HCT116 (cell line): Measurements from ENCODE around the gene FAM219A. TPM values are rescaled to one million over a fixed set of nuclear protein-coding genes. Genes with fewer than 3 reads are reported as not detected.

ENCODE experiments used
- ATAC-seq: fragments of 200-7000 bp; cut with Tn5 transposase; 2 replicates; pipeline ENCODE4 v1.9.1; 2020; ENCODE audit warnings: mild to moderate bottlenecking, moderate library complexity
- BruUV-seq: library from RNA; stranded (reverse); fragments of 400-500 nt; replicated peaks from 2 replicates; lab custom pipeline; 2021; lab: Mats Ljungman, UMichigan
- CTCF ChIA-PET: fragments of 300-600 bp; sonication (Branson Sonifier 250); formaldehyde crosslinking; loops from one replicate; lab custom pipeline; 2021; ENCODE audit warnings: antibody characterized with exemption; lab: Charles Lee
- POLR2A ChIA-PET: fragments of 300-600, 350-600 bp; sonication (Branson Sonifier 250); formaldehyde crosslinking; loops from one replicate; lab custom pipeline; 2021; ENCODE audit warnings: antibody characterized with exemption; lab: Charles Lee
- RAD21 ChIA-PET, 2 experiments: fragments of 300-600 bp; sonication (Branson Sonifier 250); formaldehyde crosslinking; loops; one replicate each; lab custom pipeline; 2023; ENCODE audit warnings: low total read pairs in 2 of 2; ENCODE audit not compliant: uncharacterized antibody in 2 of 2, unreplicated experiment in 2 of 2, low non-redundant PET in 1 of 2; lab: Charles Lee
- DNase-seq: peaks from one replicate; pipeline ENCODE4 v3.0.0-alpha.2; 2010; ENCODE audit warnings: low read depth, low spot score
- H2AFZ ChIP-seq: fragments of 200-600 bp; shearing (Covaris generic), sonication (generic); 2 replicates; pipeline ENCODE4 v1.6.1; 2017; ENCODE audit warnings: low read depth, mixed run types, mixed read lengths, antibody characterized with exemption, low read length; ENCODE audit not compliant: poor library complexity, severe bottlenecking
- H3K27ac ChIP-seq: 2 replicates; pipeline ENCODE4 v1.5.1; 2012; ENCODE audit warnings: low read depth, low read length
- H3K27me3 ChIP-seq: fragments of 200-600 bp; sonication (generic); 2 replicates; pipeline ENCODE4 v1.6.1; 2016; ENCODE audit warnings: mixed run types, low read length, mixed read lengths; ENCODE audit not compliant: insufficient read depth
- H3K36me3 ChIP-seq, 2 experiments: fragments of 200-500 bp in 1 of 2; fragments of 200-600 bp in 1 of 2; sonication (Bioruptor generic) in 1 of 2; sonication (generic) in 1 of 2; 2 replicates each; pipeline versions ENCODE4 v1.5.1 to v1.6.1; 2014 to 2016; ENCODE audit warnings: low read length in 2 of 2, inconsistent platforms in 1 of 2, mixed read lengths in 1 of 2, mixed run types in 1 of 2; ENCODE audit not compliant: insufficient read depth in 2 of 2, control insufficient read depth in 1 of 2
- H3K4me1 ChIP-seq, 2 experiments: fragments of 200-600 bp in 1 of 2; sonication (generic) in 1 of 2; 2 replicates each; pipeline versions ENCODE4 v1.5.1 to v1.6.1; 2012 to 2017; ENCODE audit warnings: low read length in 2 of 2, inconsistent platforms in 1 of 2, mild to moderate bottlenecking in 1 of 2, mixed read lengths in 1 of 2, mixed run types in 1 of 2, moderate library complexity in 1 of 2; ENCODE audit not compliant: insufficient read depth in 2 of 2, control insufficient read depth in 1 of 2
- H3K4me2 ChIP-seq: fragments of 200-600 bp; sonication (generic); 2 replicates; pipeline ENCODE4 v1.6.1; 2017; ENCODE audit warnings: mixed run types, low read length, mixed read lengths
- H3K4me3 ChIP-seq, 2 experiments: fragments of 200-600 bp in 1 of 2; sonication (generic) in 1 of 2; replicated peaks in 1 of 2; 2 replicates each; pipeline ENCODE4 v1.5.1; 2011 to 2016; ENCODE audit warnings: low read length in 2 of 2, control low read depth in 1 of 2, low read depth in 1 of 2, mild to moderate bottlenecking in 1 of 2, mixed read lengths in 1 of 2, mixed run types in 1 of 2
- H3K79me2 ChIP-seq: fragments of 200-600 bp; sonication (generic); 2 replicates; pipeline ENCODE4 v1.6.1; 2017; ENCODE audit warnings: mild to moderate bottlenecking, mixed run types, low read length, moderate library complexity, mixed read lengths; ENCODE audit not compliant: insufficient read depth
- H3K9ac ChIP-seq: fragments of 200-600 bp; sonication (generic); 2 replicates; pipeline ENCODE4 v1.6.1; 2016; ENCODE audit warnings: low read length, mixed read lengths
- H3K9me2 ChIP-seq: fragments of 200-600 bp; sonication (generic), shearing (Covaris generic); 2 replicates; pipeline ENCODE4 v1.6.1; 2017; ENCODE audit warnings: mixed run types, mild to moderate bottlenecking, moderate library complexity; ENCODE audit not compliant: insufficient read depth
- H3K9me3 ChIP-seq, 2 experiments: fragments of 200-500 bp in 1 of 2; fragments of 200-600 bp in 1 of 2; sonication (Bioruptor generic) in 1 of 2; sonication (generic) in 1 of 2; 2 replicates each; pipeline ENCODE4 v1.6.1; 2014 to 2017; ENCODE audit warnings: low read length in 2 of 2, mixed read lengths in 2 of 2, inconsistent platforms in 1 of 2, low read depth in 1 of 2, mild to moderate bottlenecking in 1 of 2, mixed run types in 1 of 2, moderate library complexity in 1 of 2; ENCODE audit not compliant: control insufficient read depth in 1 of 2, insufficient read depth in 1 of 2
- H4K20me1 ChIP-seq: fragments of 200-600 bp; sonication (generic), shearing (Covaris generic); 2 replicates; pipeline ENCODE4 v1.6.1; 2017; ENCODE audit warnings: mixed run types, mild to moderate bottlenecking, moderate library complexity; ENCODE audit not compliant: insufficient read depth
- EGR1 ChIP-seq: IDR thresholded peaks from 2 replicates; pipeline ENCODE4 v1.6.1; 2012; ENCODE audit warnings: low read depth
- ELF1 ChIP-seq: IDR thresholded peaks from 2 replicates; pipeline ENCODE4 v1.6.1; 2012; ENCODE audit warnings: low read depth, borderline replicate concordance
- EZH2 ChIP-seq: fragments of 200-600 bp; sonication (generic); IDR thresholded peaks from 2 replicates; pipeline ENCODE4 v1.6.1; 2017; ENCODE audit warnings: antibody characterized with exemption, mixed run types
- FOSL1 ChIP-seq: IDR thresholded peaks from 2 replicates; pipeline ENCODE4 v1.6.1; 2012; ENCODE audit warnings: low read depth
- JUND ChIP-seq: IDR thresholded peaks from 2 replicates; pipeline ENCODE4 v1.6.1; 2012
- POLR2A ChIP-seq: IDR thresholded peaks from 2 replicates; pipeline ENCODE4 v1.7.0; 2011; ENCODE audit warnings: borderline replicate concordance; ENCODE audit not compliant: insufficient read depth, insufficient read length; ENCODE audit errors: extremely low read depth
- POLR2AphosphoS5 ChIP-seq: IDR thresholded peaks from 2 replicates; pipeline ENCODE4 v1.6.1; 2011; ENCODE audit warnings: mild to moderate bottlenecking, low read depth, low read length, moderate library complexity
- RAD21 ChIP-seq: IDR thresholded peaks from 2 replicates; pipeline ENCODE4 v1.6.1; 2012; ENCODE audit warnings: low read depth, mild to moderate bottlenecking
- SIN3A ChIP-seq: IDR thresholded peaks from 2 replicates; pipeline ENCODE4 v1.6.1; 2012; ENCODE audit warnings: low read depth
- YY1 ChIP-seq: IDR thresholded peaks from 2 replicates; pipeline ENCODE4 v1.6.1; 2011; ENCODE audit warnings: low read length, low read depth, moderate library complexity, mild to moderate bottlenecking; ENCODE audit not compliant: insufficient replicate concordance; ENCODE audit errors: extremely low read depth
- ZFX ChIP-seq: fragments of 450-650 bp; IDR thresholded peaks from 2 replicates; pipeline ENCODE4 v1.6.1; 2017
- intact Hi-C: fragments of 100-400 bp; cut with micrococcal nuclease; formaldehyde crosslinking; loops from 2 replicates; pipeline ENCODE4 v1.10.0; 2022
- total RNA-seq: library from RNA; stranded (reverse); gene quantifications from one replicate; pipeline ENCODE4 v1.2.1, GENCODE V29; 2021; ENCODE audit not compliant: unreplicated experiment
- TF ChIP-seq, protein P1 (sequence below): IDR thresholded peaks from 2 replicates; pipeline ENCODE4 v1.6.1; 2012
- TF ChIP-seq, protein P2 (sequence below): IDR thresholded peaks from 2 replicates; pipeline ENCODE4 v1.6.1; 2012

Gene FAM219A
- total RNA-seq, 1 experiment from 2014 or later = 13.4 TPM

DNA sequence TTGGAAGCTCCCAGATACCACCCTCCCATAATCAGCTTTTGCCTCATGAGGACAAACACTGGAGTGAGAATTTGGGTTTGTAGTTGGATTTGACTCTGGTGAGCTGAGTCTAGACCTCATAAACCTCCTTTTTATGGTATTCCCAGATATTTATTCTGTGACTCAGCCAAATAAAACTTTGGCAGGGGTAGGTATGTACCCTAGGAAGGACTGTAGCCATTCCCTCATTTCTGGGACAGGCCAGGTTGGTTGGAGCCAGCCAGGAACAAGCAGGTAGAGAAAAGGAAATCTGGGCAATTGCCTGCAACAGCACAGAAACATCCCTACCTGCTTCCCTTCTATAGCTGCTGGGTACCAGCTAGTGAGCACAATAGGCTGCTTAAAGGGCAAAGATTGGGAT is 45.0 kb upstream of the FAM219A start:
- H2AFZ ChIP-seq = no peak overlapping the region
- DNase-seq = no peak
- no peak overlapping the region for H3K9ac ChIP-seq
- H3K79me2 ChIP-seq = no peaks in the 10 kb centered on the region
- no peaks in the 10 kb centered on the region for H4K20me1 ChIP-seq
- CTCF ChIA-PET = interaction anchor here (0.8 to 4.3 kb wide), 2 partner anchors 64 to 99 kb away, joined by 3 to 17 read pairs; no protein-coding TSS in a partner anchor
- no peak for TF ChIP-seq ZFX
- TF ChIP-seq YY1 = no peak
- no peak for TF ChIP-seq EGR1
- TF ChIP-seq SIN3A = no peak
- TF ChIP-seq FOSL1 = no peak
- no peak for TF ChIP-seq RAD21
- TF ChIP-seq, protein P1, sequence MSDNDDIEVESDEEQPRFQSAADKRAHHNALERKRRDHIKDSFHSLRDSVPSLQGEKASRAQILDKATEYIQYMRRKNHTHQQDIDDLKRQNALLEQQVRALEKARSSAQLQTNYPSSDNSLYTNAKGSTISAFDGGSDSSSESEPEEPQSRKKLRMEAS = no peak
- TF ChIP-seq EZH2 = no peak
- no peak for TF ChIP-seq POLR2AphosphoS5
- TF ChIP-seq POLR2A = no peak
- no peak for TF ChIP-seq JUND
- TF ChIP-seq, protein P2, sequence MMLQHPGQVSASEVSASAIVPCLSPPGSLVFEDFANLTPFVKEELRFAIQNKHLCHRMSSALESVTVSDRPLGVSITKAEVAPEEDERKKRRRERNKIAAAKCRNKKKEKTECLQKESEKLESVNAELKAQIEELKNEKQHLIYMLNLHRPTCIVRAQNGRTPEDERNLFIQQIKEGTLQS = no peak
- no peak for TF ChIP-seq ELF1
- no peaks in the 10 kb centered on the region for H3K9me3 ChIP-seq
- H3K9me2 ChIP-seq = no peaks in the 10 kb centered on the region
- no peak for ATAC-seq
- H3K27ac ChIP-seq = no peak overlapping the region
- BruUV-seq = no TSS peak
- POLR2A ChIA-PET = no interaction called here
- intact Hi-C loops = loop anchor here (5.0 kb wide), 2 partner anchors 46 to 89 kb away; partner anchors contain the start of genes DNAI1 and FAM219A
- H3K4me2 ChIP-seq = no peak overlapping the region
- H3K4me1 ChIP-seq = peaks cover 4 to 7% of the 10 kb centered on the region in 2 experiments; a peak in 2 of 4 replicates
- RAD21 ChIA-PET = no interaction called here
- H3K27me3 ChIP-seq = no peaks in the 10 kb centered on the region
- no peaks in the 10 kb centered on the region for H3K36me3 ChIP-seq
- no peak overlapping the region for H3K4me3 ChIP-seq
